Mucosa of descending colon (tissue), 3 donors: ENCODE data around the gene SIGLEC1. TPM values are rescaled to one million over a fixed set of nuclear protein-coding genes. Genes with fewer than 3 reads are reported as not detected.

ENCODE experiments used
- ATAC-seq: fragments of 200-7000 bp; cut with Tn5 transposase; one replicate; pipeline ENCODE4 v1.9.1; 2020; ENCODE audit warnings: mild to moderate bottlenecking, moderate library complexity
- DNase-seq, 3 donors: peaks; one replicate each; pipeline ENCODE4 v3.0.0-alpha.2; 2020
- H3K36me3 ChIP-seq: fragments of 200-600 bp; one replicate; pipeline ENCODE4 v1.8.0; 2021; ENCODE audit warnings: low read depth, mild to moderate bottlenecking
- H3K4me1 ChIP-seq: fragments of 200-600 bp; one replicate; pipeline ENCODE4 v1.8.0; 2021; ENCODE audit warnings: low read depth, mild to moderate bottlenecking
- H3K4me3 ChIP-seq: fragments of 200-600 bp; one replicate; pipeline ENCODE4 v1.8.0; 2021; ENCODE audit warnings: mild to moderate bottlenecking
- H3K9me3 ChIP-seq: fragments of 200-600 bp; one replicate; pipeline ENCODE4 v1.8.0; 2021; ENCODE audit warnings: mild to moderate bottlenecking
- CTCF ChIP-seq: fragments of 200-600 bp; IDR thresholded peaks from one replicate; pipeline ENCODE4 v1.8.0; 2022; ENCODE audit warnings: antibody characterized with exemption, mild to moderate bottlenecking
- intact Hi-C, 2 donors: fragments of 100-400 bp; cut with DNase I in 1 of 2; cut with micrococcal nuclease in 1 of 2; formaldehyde crosslinking; loops; one replicate each; pipeline versions ENCODE4 v1.11.0 to v1.11.1; 2022; cut with DNase I, micrococcal nuclease
- total RNA-seq, 3 donors: library from RNA; stranded (reverse); fragmentation: NEBNext Ultra II Directional in 2 of 3; extraction: Animal tissue kit (Norgen Biotek cat#: 25700) in 2 of 3; gene quantifications; one replicate each; pipeline versions ENCODE4 v1.2.1 to v1.2.4, GENCODE V29; 2021 to 2023
- donor health status: DM: no; HTN: no; CAD: no; lungs with moderate emphysema.
- donor health status: DM: no; HTN: no; CAD: no.
- donor health status: DM: no; HTN: yes; CAD: no.

The SIGLEC1 gene
- total RNA-seq, 3 donors from 2014 or later = 3.3 to 21.7 (median 12.2) TPM

DNA sequence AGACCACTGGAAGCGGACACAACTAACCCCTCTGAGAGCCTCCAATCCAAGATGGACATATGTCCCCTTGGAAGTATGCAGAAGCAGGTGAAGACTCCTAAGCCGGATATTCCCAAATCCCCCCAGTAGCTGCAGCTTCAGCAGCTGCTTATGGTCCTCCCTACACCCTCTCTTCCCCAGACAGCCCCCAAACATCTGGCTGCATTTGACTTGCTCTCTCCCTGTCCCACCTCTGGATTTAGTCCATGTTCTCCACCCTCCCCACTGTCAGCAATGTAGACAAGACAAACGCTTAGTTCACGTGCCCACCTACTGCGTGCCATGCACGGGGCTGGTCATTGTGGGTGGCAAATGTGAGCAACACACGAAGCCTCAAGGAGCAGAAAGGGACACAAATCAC is 26.0 kb downstream of the SIGLEC1 start:
- H3K9me3 ChIP-seq = no peaks in the 10 kb centered on the region
- H3K4me1 ChIP-seq = no peaks in the 10 kb centered on the region
- TF ChIP-seq CTCF = no peak
- no peak overlapping the region for H3K4me3 ChIP-seq
- intact Hi-C loops = no loop called here
- no peaks in the 10 kb centered on the region for H3K36me3 ChIP-seq
- no peak for DNase-seq
- no peak for ATAC-seq

DNA sequence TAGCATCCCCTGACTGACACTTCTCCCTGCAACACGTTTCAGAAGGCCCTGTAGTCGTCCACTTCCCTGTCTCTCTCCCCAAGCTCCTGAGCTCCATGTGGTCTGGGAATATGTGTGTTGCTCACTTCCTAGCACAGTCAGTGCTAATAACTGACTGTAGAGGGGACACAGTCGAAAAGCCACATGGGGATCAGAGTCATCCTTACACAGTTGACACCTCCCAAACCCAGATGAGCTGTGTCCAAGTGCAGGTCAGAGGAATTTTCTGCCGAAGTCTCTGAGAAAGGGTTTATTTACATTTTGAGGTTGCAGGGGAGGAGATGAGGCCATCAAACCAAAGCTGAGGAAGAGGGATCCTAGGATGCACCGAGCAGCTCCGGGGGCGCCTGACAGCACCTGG is 27.1 kb downstream of the SIGLEC1 start:
- Histone ChIP-seq H3K36me3 (no peaks in the 10 kb centered on the region), H3K4me1 (no peaks in the 10 kb centered on the region), H3K9me3 (no peaks in the 10 kb centered on the region), H3K4me3 (no peak overlapping the region)
- no peak for TF ChIP-seq CTCF
- DNase-seq (no peak), ATAC-seq (no peak)
- intact Hi-C loops = no loop called here

GRCh38 chr20:3681931-3682781 is 30.2 kb downstream of the SIGLEC1 start, which contains the start of gene ADAM33:
Gene ADAM33 (minus strand): TSS chr20:3682010. CDS start chr20:3682004, 6 bp downstream.
- Histone ChIP-seq H3K9me3 (no peaks in the 10 kb centered on the region), H3K36me3 (no peaks in the 10 kb centered on the region), H3K4me1 (no peaks in the 10 kb centered on the region), H3K4me3 (no peak within 1 kb of the TSS)
- ATAC-seq = peak; percentile 32
- intact Hi-C loops = no loop called here
- TF ChIP-seq CTCF = no peak
- DNase-seq = peak in 1 of 3 donors; percentile 49

GRCh38 chr20:3681352-3681930 is 31.0 kb downstream of the SIGLEC1 start:
- no peaks in the 10 kb centered on the region for H3K36me3 ChIP-seq
- no peaks in the 10 kb centered on the region for H3K9me3 ChIP-seq
- H3K4me3 ChIP-seq = no peak overlapping the region
- DNase-seq (no peak), ATAC-seq (no peak)
- no peaks in the 10 kb centered on the region for H3K4me1 ChIP-seq
- no peak for TF ChIP-seq CTCF
- intact Hi-C loops = no loop called here

- no peak for TF ChIP-seq CTCF
- ATAC-seq (peak; percentile 10), DNase-seq (no peak)
- no peaks in the 10 kb centered on the region for H3K4me1 ChIP-seq
- H3K36me3 ChIP-seq = no peaks in the 10 kb centered on the region
- H3K4me3 ChIP-seq = no peak overlapping the region
- intact Hi-C loops = no loop called here
- no peaks in the 10 kb centered on the region for H3K9me3 ChIP-seq
Measured at GRCh38 chr20:3680701-3681351, 31.6 kb downstream of the SIGLEC1 start.
